KG1 (cell line): Measurements from ENCODE around the gene KCNIP4.
A peak's percentile ranks its signal among the peaks of the same experiment; 100 is the strongest.

Experiments used
- DNase-seq: peaks from one replicate; lab custom pipeline; 2025; lab: John Stamatoyannopoulos, UW

Gene KCNIP4

DNA sequence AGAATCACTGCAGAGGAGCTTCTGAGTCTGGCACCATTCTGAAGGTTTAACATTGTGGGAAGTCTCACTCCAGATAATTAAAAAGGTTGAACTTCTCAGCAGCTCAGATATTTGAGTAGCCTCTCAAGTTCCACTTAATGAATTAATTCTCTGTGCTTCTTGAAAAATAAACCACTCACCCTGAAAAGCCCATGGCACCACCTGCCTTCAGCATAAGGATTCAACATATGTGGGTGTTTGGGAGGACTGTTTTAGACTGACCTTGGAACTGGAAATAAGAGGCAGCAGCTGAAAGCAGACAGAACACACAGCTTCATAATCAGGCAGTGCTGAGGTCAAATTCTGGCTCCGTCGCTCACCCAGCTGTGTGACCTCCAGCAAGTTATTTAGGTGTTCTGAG is 100.6 kb downstream of the KCNIP4 start:
- no peak for DNase-seq

DNA sequence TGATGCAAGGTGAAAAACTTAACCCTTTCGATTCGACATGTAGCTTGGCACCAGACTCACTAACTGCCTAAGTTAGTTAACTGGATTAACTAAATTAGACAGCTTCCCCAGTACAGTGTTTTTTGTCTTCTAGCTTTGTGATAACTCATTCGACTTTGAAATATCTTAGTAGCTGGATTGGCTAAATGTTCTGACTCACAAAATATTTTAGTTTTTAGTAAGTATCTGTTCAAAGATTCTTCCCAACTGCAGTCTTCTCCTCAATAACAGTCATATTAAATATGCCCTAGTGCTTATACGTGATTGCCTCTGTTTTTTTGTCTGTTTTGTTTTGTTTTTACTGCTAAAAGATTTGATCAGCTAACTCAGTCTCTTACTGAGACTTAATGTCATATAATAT is 102.9 kb downstream of the KCNIP4 start:
- DNase-seq = no peak

DNA sequence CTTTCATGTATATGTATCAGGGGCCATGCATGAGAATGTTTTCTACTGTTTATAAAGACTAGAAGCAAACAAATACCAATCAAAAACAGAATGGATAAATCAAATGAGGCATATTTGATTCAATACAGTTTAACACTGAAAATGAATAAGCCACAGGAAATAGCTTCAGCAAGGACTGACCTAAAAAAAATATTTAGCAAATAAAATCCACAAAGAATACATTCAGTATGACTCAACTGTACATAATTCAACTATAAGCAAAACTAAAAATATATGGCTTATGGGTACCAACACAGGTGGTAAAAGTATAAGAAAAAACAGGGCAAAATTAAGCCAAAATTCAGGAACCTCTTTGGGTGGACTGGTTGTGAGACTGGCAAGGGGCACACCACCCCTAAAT is 112.9 kb downstream of the KCNIP4 start:
- DNase-seq = no peak

DNA sequence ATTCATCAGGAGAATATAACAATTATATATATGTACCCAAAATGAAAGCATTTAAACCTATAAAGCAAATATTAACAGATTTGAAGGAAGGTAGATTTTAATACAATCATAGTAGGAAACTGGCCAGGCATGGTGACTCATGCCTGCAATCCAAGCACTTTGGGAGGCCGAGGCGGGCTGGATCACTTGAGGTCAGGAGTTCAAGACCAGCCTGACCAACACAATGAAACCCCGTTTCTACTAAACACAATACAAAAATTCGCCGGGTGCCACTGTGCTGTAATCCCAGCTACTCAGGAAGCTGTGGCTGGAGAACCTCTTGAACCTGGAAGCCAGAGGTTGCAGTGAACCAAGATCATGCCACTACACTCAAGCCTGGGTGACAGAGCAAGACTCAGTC is 118.3 kb downstream of the KCNIP4 start:
- no peak for DNase-seq

DNA sequence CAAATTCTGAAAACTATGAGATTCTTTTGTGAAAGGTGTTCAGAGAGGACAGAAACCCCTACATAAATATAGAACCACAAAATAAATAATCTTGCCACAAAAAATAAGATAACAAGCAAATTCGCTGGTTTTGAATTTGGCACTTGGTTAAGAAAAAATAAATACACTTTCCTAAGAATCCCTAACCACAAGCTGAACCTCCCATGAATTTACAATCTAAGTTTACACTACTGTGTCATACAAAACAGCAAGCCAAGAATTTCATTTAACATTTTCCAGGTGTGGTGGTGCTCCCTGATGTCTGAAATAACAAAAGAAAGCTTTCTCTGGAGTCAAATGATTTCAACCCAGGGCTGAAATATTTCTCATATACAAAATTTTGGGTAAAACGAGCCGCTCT is 121.0 kb downstream of the KCNIP4 start:
- no peak for DNase-seq

DNA sequence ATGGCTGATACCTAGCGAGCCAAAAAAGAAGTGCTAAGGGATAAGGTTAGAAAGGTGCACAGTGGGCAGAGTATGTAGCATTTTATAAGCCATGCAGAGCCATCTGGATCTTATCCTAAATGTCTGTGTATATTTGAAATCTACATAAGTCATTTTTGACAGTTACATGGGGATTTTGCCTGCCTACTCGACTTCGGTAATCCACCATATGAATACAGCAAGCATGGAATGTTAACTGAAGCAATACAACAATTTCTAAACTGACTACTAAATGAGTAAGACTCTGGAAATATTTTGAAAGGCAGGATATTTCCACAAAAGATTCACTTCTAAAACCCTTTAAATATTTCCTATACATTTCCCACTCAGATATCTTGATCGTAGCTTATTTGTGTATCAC is 122.5 kb downstream of the KCNIP4 start:
- DNase-seq = no peak

DNA sequence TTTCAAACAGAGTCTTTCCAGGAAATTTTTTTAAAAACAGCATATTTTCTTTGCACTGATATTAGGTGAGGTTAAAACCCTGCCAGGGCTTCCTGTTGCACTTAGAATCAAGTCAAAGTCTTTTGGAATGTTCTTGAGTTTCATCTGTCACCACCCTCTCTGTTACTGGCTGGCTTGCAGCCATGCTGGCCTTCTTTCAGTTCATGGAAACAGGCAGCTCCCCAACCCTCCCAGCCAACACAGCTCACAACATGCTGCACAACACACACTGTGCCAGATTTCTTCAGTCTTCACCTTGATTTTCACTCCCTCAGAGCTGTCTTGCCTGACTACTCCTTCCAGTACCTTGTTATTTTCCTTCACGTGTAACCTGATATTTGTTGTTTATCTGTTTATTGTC is 129.5 kb downstream of the KCNIP4 start:
- no peak for DNase-seq

DNA sequence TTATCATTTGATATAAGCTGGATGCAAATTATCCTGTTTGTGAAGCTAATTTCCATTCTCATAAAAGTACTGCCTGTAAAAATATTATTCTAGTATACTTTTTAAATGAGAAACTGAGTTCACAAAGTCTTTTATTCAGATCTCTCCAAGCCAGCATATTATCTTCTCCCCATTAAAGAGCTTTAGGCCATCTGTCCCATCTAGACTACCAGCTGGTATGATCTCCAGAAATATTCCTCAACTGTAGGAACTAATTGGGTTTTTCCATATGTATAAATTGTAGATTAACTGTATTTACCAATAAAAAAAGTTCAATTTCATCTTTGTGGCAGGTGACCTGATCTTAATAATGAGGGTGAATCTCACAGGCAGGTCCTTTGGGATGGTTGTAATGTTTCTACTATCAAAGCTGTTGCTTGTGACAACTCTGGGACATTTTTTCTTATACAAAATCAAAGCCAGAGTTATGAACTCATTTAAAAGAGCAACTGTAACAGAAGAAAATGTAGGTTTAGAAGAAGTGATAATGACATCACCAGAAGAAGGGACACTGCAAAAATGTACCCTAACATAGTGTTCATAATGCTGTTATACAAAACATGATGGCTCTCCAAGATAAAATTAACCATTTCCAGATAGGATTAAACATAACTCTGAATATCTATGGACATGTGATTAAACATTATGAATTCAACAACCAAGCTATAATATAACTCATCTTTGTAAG is 132.8 kb downstream of the KCNIP4 start:
- no peak for DNase-seq

DNA sequence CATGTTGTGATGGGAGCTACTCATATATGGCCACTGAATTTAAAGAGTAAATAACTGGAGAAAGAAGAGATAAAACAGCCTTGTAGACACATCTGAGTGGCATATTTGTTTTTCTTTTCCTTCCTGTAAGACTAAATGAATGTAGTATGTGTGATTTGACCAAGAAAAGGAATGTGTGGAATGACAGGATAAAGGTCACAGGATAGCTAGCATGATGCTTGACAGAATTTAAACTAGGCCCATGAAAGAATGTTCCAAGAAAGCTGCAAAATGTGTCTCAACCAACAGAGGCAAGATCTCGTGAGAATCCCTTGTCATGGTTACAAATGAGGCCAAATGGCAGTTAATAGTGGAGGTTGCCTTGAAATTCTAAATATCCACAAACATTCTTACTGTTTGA is 137.0 kb downstream of the KCNIP4 start:
- no peak for DNase-seq

DNA sequence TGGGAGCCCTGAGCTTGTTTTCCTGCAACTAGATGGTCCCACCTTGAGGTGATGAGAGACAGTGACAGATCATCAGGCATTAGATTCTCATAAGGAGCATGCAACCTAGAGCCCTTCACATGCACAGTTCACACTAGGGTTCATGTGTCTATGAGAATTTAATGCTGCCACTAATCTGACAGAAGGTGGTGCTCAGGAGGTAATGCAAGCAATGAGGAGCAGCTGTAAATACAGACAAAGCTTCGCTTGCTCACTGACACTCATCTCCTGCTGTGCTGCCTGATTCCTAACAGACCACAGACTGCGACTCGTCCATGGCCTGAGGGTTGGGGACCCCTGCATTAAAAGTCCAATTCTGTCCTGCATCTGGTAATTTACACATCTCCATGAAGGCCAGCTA is 141.6 kb downstream of the KCNIP4 start:
- no peak for DNase-seq

DNA sequence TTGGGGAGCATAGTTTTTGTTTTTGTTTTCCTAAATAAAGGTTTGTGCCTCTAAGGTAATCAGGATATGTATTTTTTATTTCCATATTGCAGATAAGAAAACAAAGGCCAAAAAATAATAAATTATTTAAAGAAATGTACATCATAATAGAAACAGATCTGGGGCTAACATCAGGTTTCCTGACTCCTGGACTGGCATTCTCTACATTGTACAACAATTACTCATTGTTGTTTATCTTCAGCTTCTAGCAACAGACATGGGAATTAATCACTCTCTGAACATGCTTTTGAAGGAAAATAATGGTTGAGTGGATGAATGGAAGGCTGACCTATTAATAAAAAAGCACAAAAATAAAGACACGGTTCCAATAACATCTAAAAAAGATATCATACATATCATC is 146.2 kb downstream of the KCNIP4 start:
- no peak for DNase-seq

DNA sequence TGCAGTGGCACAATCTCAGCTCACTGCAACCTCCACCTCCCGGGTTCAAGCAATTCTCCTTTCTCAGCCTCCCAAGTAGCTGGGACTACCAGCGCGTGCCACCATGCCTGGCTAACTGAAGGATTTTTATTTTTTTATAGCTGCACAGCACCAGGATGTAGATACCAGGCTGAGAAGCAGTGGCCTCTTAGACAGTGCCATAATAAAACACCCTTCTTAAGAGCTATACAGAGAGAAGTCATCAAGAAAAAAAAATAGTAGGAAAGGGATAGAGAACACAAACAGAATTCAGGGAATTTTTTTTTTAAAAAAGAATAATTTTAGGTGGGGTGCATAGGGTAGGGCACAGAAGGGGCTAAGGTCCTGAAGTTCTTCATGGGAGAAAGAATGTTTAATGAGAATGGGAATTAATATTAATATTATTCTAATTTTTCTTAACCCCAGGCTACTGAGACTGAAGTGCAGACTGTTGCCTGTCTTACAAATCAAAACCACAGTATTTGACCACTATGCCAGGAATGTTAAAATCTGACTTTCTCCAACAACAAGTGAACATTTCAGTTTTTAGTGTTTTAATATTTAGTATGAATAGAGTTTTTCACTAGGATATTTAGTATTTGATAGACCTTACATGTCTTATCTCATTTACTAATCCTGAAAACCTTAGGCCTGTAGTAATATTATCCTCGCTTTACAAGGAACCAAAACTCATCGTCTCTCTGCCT is 146.7 kb downstream of the KCNIP4 start:
- no peak for DNase-seq

DNA sequence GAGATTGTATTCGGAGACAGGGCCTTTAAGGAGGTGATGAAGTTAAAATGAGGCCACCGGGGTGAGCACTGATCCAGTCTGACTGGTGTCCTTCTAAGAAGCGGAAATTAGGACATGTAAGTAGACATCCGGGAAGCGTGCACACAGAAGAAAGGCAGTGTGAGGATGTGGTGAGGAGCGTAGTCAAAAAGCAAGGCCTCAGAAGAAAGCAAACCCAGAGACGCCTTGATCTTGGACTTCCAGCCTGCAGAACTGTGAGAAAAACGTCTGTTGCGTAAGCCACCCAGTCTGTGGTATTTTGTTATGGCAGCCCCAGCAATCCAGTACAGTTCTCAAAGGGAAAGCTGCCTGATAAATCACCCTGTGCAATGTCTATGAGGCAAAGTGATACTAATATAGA is 153.5 kb downstream of the KCNIP4 start:
- no peak for DNase-seq

DNA sequence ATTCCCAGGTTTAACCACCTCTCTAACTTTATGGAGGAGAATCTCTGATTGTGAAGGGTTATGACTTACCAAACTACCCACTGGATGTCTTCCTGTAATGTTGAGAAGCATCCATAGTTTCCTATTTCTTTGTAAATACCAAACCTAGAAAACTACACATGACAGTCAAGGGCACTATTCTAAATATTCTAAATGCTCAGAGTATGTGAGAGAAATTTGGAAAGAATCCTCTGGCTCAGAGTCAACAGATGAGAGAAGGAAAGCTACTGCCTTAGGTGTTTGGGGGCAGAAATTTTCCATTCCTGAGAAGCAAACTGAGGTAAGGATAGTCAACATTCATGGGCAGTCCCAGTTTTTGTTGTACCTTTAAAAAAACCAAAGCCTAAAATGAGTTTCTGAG is 155.8 kb downstream of the KCNIP4 start:
- no peak for DNase-seq

DNA sequence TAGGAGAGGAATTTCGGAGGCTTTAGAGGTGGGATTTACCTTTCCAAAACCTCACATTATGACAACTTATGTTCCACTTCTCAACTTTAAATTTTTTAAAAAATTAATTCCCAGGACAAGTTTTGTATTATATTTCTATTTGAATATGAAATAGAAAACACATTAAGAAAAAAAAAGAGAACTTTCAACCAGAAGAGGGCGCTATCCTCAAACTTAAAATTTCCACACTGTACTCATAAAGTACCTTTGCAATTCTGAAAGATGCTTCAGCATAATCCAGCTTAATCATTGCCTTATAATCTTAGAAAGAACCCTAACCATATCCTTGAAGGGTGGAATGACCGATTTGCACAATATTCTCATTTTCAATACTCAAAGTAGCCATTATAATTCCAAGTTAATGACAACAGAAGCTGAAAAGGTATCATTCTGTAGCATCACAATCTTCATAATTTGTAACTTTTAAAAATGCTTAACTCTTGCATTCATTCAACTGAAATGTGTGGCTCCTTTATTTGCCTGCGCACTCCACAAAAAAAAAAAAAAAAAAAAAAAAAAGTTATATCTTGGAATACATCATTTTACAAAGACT is 158.0 kb downstream of the KCNIP4 start:
- DNase-seq = peak; percentile 14

DNA sequence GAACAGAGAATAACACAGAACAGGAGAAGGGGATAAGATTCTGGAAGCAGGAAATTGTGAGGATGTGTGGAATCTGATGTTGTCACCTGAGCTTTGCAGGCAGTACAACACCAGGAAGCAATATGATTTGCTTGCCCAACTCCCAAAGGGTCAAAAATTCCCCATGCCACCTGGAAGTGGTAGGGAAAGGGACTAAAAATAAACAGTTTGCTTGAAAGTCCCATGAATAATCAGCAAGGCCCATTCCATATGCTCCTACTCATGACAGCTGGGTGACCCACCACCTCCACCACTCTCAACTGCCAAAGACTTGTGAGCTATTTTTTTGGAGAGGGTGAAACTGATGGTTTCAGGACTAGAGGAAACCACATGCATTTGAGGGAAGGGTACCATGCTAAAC is 168.4 kb downstream of the KCNIP4 start:
- no peak for DNase-seq

DNA sequence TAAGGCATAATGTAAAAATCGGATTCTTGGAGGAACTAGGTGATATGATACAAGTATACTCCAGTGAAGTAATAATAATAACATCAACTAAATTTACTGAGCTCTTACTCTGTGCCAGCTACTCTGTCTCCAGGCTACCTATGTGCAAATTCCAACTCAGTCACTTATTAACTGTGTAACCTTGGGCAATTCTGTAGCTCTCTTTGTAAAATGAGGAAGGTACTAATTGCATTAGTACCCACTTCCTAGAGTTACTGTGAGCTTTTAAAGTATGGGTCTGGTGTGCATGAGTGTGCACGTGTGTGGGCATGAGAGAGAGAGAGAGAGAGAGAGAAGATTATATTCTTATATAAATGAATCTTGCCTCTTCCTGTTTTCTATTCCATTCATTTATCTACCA is 169.9 kb downstream of the KCNIP4 start:
- no peak for DNase-seq

DNA sequence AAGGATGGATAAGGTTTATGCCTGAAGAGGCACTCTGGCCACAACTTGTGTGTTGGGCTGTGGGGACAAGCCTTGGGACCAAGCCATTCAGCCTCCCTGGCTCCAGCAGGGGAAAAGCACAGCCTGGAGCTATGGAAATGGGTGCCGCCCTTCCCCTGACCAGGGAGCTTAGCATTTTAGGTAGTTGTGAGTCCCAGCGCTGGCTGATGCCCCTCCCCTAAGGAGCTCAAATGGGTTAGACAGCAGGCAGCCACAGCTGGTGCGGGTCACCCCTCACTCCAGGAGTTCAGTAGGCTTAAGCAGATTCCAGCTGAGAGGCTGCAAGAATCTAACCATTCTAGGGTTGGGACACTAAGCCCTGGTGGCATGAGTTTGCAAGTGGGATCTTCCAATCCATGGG is 172.9 kb downstream of the KCNIP4 start:
- DNase-seq = no peak

DNA sequence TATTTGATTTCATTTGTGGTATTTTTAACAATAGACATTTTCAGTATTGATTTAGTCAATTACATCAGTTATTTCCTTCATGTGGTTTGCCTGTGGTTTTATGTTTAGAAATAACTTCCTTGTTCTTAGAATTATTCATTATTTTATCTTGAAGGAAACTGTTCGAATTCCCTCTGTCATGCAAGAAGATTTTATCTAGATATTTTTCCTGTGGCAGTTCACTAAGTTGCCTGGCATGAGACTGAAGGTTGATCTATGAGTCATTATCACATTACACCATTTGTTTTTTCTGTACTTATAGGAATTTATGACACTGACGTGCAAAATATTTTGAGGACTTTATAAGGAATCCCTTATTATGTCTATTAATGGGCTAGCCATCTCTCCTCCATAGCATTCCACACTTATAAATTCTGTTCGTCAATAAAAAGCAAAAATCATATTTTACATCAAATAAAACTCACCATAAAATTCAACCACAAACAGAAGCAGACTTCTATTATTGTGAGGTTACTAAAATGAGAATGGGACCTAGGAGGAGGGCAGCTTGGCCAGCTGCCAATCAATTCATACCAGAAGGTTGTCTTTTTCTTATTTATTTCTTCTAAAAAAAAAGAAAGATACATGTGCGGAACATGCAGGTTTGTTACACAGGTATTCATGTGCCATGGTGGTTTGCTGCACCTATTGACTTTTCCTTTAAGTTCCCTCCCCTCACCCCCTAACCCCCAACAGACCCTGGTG is 179.0 kb downstream of the KCNIP4 start:
- DNase-seq = no peak

DNA sequence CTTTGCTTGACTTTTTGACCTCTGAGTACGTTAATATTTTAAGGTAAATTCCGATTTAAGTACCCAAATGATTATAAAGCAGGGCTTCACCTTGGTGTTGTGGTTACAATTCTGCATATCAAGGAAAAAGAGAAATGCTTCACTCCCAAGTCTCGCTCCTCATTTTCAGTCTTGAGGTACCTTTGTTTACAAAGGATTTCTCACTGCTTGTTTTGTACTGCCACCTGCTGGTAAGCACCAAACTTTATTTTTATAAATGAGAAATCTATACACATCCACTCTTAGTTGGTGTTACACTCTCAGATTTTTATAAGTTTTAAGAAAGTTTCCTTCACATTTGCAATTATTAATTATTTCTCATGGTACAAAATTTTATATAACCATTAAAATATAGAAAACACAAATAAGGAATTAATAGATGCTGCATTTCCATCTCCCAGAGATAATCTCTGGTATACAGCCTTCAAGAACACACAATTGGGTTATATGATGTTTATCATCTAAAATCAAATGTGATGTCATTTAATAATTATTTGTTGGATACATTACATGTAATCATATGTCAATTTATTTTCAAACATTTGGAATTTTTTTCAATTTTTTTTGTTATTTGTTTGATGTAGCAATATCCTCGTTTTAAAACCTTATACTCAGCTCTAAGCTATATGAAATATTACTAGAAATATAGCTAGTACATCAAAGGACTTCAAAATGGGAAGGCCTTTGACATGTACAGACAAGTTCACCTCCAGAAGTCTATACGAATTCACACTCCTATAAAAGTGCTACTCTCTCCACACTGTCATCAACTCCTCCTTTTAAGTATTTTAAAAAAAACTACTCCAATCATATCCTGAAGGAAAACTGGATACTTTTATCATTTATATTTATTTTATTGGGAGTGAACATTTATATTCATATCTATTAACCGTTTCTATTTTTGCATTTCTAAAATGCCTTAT is 179.9 kb downstream of the KCNIP4 start:
- peak; percentile 11 for DNase-seq

DNA sequence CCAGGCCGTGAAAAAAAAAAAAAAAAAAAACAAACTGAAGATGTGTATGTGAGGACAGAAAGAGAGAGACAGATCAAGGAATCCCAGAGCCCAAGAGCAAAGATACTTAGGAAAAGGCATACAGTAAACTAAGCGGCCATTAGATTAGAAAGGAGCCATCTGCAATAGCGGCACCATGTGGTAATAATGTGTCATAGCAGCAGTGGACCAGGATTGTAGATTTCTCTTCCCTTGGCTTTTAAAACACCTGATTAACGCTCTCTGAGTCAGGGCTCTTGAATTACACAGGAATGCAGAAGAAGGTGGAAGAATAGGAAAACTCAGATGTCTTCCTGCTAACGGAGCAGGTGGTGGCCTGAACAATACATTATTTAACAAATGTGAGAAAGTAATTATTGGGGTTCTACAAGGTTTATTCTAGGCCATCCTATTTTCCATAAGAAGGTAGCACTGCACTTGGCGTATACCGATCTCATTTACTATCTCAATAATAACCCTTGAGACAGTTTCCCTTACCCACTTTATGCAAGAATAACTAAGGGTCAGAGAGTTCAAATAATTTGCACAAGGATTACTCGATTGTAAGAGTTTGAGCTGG is 182.7 kb downstream of the KCNIP4 start:
- DNase-seq = no peak
